HG02885 (cell line): ENCODE measurements around the gene MYNN.
"Not testable (repeated sequence)": the region's sequence is repeated elsewhere in the genome, so short reads cannot be mapped to it uniquely, and the experiment has no call there.

Experiments
- ATAC-seq: cut with Tn5 transposase; IDR thresholded peaks from one replicate; pipeline ENCODE4 v1.9.1; 2021; ENCODE audit warnings: mild to moderate bottlenecking; ENCODE audit not compliant: unreplicated experiment, poor library complexity

The MYNN gene

DNA sequence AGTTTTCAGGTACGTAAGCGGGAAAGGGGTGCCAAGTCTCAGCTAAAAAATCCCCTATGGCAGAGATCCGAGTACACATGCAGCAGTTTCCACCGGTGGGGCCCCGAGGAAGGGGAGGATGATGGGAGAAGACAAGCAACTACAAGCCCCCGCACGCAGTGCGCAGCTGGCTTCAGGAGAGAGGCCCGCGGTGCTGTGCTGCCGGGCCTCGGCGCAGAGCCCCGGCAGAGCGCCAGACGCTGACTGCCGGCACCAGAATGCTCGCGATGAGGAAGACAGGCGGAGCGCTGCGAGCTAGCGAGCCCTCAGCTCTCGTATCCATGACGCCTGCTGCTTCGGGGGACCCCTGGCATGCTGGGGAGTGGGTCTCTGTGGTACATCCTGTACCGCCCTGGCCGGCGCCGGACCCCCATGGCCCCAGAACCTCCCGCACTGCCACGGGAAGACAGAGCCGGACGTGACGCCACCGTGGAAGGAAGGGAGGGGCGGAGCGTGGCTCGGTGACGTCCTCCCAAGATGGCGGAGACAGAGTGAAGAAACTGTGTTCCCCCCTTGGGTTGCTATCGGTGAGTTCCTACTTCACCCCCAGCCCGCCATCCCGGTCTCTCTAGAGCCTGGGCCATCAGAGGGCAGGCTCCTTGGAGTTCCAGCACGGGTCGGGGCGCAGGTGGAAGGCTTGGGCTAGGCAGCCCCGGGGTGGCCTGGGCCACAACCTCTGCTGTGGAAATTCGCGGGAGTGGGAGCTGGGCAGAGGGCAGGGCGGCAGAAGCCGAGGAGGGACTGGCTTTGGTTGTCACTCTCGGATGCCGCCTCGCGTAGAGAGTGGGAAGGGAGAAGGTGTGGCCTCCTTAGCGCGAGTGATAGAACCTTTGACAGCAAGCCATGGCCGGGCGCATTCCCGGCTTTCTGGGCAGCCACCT, at the start of gene MYNN:
Gene MYNN (plus strand): TSS at position 500 of the 920 bp plus-strand sequence. CDS start 900 bp downstream, outside the sequence.
- peak; percentile 85 for ATAC-seq

DNA sequence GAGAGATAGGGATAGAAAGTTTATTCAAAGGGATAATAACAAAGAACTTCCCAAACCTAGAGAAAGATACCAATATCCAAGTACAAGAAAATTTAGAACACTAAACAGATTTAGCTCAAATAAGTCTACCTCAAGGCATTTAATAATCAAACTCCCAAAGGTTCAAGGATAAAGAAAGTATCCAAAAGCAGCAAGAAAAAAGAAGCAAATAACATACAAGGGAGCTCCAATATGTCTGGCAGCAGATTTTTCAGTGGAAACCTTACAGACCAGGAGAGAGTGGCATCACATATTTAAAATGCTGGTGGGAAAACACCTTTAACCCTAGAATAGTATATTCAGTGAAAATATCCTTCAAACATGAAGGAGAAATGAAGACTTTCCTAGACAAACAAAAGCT, 41.3 kb upstream of the MYNN start:
- not testable (repeated sequence) for ATAC-seq

DNA sequence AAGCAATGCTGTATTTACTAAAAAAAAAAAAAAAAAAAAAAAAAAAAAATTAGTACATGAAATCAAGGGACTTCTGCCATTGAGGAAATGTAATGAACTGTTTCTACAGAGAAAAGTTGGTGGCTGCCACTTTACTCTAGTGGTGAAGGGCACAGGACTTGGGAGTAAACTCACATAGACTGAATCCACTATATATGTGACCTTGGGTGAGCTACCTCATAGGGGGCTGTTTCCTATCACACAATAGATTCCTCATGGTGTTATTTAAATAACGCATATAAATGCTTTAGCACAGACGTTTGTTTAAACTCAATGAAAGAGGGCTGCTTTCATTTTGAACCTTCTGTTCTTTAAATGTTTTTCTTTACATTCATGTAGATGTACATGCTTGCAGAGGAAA, 34.1 kb upstream of the MYNN start:
- no peak for ATAC-seq

DNA sequence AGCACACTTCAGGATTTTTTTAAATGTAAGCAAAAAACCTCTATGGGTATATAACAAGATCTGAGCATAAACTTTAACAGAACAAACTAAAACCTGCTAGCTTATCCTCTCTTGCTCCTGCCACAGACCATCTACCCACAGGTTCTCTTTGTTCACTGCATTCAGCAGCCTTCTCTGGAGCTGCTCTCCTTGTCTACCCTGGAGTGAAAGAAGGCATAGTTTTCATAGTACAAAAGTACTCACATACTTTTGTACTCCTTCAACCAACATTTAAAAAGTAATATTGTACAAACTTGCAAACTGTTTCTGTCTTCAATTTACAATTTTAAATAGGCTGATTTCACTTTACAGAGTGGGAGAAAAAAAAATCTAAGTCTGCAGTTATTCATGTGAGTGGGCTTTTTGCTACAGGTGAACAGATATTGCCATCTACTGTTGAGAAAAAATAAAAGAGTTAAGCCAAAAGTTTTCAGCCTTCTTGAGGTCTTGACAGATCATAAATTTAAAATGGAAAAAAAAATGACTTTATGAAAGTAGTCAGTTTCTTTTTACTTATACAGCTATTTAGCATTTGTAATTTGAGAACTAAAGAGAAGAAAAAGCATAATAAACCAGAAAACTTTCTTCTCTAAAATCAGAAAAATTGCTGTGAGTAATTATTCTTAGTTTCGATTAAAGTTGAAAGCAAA, 28.7 kb upstream of the MYNN start:
- ATAC-seq, result no peak

DNA sequence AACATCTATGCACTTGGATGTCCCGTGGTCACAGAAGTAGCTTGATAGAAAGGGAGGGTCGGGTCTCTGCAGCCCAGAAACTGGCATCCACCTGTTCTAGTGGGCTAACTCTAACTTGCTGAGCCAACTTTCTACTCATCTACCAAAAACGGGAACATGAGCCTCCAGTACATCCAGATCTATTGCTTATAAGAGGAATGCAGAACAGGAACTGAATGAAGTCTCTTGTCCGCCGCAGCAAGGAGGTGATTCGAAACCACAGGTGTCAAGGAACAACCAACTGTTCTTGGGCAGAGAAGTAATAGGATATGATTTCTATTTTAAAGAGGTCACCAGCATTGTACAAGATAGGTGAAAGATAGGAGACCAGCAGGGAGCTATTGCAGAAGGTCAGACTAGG, 26.3 kb upstream of the MYNN start:
- no peak for ATAC-seq

DNA sequence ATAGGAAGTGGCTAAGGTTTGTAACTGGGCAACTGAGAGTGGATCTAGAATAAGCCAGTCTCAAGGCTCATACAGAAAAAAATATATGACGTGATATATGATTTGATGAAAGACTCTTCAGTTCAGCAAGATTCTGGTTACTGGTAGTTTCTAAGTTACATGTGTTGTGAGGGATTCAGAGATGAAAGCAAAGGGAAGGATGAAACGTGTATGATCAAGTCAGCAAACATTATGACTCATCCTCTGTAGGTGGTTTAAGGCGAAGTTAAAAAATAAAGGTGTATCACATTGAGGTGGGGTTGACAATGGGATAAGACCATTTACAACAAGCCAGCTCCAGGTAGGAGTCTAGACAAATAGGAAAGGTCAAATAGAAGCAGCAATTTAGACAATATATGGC, 24.5 kb upstream of the MYNN start:
- peak; percentile 40 for ATAC-seq

DNA sequence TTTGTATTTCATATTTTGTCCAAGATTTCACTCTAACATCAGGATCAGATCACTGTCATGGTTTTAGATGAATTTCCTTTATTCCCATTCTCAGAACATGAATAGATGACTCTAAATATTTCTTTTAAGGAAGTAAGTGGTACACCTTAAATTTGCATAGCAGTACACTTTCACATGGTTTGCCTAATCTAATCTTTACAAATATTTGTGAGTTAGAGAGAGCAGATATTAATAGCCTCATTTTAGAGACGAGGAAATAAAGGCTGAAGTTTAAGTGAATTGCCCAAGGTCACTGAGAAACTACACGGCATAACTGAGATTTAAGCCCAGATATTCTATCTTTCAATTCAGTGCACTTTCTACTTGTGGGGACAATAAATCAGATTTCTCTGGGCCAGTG, 22.5 kb upstream of the MYNN start:
- peak; percentile 39 for ATAC-seq

DNA sequence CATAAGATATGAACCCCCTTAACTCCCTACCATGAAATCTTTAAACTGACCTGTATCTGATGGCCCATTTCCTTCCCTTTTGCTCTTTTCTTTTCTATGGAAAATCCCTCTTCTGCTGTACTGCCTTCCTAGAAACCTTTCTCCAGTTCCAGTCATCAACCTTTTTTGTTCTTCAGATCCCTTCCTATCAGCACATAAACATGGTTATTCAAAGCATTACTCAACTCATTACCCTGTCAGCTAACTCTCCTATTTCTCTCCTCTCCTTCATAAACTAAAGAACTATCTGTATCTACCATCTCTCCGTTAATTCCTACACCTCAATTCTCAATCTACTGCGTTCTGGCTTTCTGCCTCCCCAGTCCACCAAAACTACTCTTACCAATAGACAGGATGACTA, 21.3 kb upstream of the MYNN start:
- no peak for ATAC-seq

DNA sequence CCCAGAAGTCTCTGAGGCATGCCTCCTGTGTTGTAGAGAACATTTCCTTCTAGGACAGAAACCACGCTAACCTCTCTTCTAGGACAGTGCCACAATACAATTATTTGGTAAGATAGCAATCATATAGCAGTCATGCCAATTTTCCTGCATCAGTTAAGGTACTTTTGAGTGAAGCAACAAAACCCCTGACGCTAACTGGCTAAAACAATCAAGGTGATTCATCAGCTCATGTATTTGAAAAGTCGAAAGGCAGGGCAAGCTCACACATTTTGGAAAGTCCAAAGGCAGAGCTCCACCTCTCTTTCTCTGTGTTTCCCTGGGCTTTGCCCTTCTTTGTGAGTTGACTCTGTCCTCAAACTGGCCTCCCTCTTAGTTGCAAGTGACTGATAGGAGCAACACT, 18.5 kb upstream of the MYNN start:
- no peak for ATAC-seq

DNA sequence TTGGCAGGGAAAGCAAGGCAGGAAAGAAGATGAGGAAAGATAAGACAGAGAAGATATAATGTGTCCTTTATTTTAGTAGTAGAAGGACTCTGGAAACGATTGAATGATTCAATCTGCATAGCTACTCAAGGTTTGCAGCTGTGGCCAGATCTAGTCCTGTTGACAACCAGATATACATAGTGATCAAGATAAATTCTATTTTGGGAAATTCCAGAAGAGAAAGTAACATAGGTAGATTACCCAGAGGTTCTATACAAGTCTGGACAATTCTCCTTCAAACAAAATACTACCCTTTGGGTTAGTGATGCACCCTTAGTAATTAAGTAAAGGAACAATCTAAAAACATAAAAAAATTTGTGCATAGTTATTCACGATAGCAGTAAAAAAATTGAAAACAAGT, 17.7 kb upstream of the MYNN start:
- no peak for ATAC-seq

DNA sequence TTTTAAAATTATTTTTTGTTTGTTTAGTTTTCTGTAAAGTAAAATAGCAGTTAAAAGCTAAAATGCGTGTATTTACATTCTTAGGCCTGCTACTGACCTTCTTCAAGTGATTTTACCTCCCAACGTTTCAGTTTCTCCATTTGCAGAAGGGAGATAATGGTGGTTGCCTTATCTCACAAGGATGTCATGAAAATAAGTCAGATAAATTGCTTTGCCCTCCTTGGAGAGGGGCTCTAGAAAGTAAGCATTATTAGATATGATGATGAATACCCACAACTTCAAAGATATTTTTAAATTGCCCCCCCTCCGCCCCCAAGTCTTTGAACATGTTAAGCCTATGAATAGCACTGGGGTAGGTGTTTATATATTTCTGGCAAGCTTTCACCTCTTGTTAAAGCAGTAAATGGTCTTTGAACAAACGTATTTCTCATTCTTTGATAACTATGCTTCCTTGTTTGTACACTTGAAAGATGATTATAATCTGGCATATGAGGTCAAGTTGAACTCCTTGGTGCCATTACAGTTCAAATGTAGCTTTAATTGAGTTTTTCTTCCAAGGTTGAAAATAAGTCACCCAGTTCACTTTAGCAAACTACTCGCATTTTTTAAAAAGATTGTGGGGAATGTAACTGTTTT, 14.7 kb upstream of the MYNN start:
- ATAC-seq, result no peak

DNA sequence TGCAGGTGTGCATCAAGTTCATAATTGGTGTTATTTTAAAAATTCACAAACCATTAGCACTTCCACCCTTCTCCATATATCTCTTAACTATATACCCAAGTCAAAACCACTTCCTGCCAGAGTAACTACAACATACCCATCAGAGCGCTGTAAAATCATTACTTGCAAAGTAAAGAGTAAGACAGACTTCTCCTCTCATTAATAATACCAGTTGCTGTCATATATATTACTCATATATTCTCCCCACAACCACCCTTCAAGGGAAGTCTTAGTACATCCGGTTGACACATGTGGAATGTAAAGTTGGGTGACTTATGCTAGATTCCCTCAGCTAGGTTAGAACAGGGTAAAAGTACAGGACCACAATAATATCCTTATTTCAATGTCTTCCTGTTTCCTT, 13.9 kb upstream of the MYNN start:
- peak; percentile 58 for ATAC-seq

DNA sequence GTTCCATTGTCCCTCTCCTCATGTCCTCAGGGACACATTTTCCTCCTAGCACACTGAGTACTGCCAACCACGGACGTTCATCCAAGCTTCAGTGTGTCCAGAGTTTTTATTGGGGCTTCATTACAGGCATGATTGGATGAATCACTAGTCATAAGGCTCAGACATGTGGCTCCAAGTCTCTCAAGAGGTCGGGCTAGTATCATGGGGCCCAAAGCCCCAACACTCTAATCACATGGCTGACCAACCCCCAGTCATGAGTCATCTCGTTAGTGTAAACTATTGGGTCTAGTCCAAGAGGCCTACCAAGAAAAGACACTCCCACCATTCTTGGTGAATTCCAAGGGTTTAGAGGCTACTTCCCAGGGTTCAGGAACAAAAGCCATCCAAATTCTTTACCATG, 12.7 kb upstream of the MYNN start:
- no peak for ATAC-seq

DNA sequence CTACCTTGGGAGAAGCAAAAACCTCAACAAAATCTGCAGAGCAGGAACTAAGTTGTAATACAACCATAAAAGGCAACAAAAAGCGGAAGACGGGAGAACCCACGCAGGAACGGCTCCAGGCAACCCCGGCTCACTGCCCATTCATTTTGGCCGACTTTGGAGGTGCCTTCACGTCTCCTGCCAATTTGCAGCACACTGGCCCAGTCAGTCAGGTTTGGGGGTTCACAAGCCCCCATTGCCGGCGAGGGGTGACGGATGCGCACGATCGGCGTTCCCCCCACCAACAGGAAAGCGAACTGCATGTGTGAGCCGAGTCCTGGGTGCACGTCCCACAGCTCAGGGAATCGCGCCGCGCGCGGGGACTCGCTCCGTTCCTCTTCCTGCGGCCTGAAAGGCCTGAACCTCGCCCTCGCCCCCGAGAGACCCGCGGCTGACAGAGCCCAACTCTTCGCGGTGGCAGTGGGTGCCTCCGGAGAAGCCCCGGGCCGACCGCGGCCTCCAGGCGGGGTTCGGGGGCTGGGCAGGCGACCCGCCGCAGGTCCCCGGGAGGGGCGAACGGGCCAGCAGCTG, 8.8 kb upstream of the MYNN start:
- ATAC-seq, result peak; percentile 46

DNA sequence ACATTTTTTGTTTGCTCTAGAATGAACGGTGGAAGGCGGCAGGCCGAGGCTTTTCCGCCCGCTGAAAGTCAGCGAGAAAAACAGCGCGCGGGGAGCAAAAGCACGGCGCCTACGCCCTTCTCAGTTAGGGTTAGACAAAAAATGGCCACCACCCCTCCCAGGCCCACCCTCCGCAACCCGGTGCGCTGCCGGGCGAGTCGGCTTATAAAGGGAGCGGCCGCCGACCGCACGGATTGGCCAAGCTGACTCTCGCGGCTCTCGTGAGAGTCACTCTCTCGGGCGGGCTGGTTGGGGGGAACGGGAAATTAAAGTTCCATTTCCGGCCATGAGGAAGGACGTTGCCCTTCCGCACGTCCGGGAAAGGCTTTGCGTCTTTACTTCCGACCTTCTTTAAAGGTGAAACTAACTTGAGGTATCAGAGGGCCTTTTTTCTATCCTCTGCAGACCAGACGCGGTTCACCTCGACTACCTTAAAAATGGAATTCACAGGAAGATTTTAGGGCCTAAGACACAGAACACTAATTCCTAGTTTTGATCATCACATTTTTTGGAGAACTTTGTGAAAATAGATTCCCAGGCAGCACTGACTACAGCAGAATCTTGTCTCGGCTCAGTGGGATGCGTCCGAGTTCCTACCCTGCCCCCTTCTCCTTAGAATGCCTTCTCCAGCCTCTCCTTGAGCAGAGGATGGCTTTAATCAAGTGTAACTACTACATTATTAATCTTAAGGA, 8.1 kb upstream of the MYNN start, which contains the start of gene TERC:
Gene TERC (minus strand): TSS at position 179 of the 731 bp plus-strand sequence.
- peak; percentile 73 for ATAC-seq

DNA sequence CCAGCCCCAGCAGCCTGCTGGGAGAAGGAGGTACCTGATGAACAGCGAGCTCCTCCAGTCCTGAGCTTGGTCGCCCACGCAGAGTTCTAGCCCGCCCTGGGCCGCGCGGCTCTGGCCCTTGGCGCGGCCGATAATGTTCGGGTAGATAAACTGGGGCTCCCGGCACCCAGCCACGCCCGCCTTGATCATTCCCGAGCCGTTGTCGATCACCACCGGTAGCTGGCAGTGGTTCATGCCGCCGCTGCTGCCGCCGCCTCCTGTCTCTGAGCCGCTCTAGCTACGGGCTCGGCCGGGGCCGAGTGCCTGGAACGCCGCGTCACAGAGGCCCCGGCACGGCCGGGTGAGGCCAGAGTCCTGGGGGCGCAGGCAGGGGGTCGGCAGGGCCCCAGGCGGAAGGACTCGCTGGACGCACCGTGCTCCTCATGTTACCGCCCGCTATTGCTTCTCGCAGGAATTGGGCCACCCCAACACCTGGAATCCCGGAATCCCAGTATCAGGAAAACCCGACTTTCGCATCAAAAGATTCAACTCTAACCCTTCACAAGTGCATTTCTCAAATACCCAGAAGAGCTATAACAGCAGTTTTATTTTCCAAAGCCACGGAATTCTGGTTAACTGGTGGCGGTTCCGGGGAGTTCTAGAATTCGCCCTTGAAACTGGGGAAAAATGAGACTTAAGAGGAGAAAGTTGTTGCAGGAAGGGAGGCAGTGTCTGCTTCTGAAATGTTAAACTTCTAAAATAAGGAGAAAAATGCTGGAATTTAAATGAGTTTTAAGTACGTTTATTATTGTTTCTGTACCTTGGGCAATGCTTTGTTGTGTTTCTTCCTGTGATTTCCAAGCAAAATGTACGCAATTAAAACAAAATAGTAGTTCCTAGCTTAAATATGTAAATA, 3.7 kb upstream of the MYNN start, which contains the start of gene ACTRT3:
Gene ACTRT3 (minus strand): TSS at position 275 of the 895 bp plus-strand sequence. CDS start 41 bp downstream, at position 234.
- ATAC-seq, result peak; percentile 29

DNA sequence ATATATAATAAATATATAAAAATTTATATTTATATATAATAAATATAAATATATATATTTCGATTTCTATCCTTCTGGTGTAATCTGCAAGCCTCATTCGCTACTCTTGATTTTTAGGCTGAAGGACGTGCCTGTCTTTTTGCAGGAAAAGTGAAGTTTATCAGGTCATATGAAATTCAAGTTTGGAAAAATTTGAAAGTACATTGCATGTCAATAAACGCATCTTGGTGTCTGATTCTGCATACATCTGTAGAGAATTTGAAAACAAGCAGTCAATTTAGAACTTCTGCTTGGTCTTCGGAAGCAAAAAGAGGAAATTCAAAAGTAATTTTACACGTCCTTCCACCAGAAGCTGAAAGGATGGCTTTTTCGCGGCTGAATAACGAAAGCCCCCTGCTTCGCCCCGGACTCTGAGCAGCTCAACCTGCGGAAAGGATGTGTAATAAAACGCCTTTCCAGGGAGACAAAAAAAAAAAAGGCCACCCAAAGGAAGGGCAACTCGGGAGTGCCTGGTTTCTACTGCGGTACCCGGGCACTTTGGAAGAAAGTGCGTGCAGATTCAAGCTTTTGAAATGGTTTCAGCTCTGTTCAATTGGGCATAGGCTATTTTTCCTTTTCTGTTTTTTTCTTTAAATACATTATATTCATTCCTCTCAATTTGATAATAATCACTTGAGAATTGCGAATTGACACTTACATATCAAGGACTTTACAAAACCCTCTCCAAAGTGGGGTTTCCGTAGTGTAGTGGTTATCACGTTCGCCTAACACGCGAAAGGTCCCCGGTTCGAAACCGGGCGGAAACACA, 1.5 kb upstream of the MYNN start:
- peak; percentile 14 for ATAC-seq

DNA sequence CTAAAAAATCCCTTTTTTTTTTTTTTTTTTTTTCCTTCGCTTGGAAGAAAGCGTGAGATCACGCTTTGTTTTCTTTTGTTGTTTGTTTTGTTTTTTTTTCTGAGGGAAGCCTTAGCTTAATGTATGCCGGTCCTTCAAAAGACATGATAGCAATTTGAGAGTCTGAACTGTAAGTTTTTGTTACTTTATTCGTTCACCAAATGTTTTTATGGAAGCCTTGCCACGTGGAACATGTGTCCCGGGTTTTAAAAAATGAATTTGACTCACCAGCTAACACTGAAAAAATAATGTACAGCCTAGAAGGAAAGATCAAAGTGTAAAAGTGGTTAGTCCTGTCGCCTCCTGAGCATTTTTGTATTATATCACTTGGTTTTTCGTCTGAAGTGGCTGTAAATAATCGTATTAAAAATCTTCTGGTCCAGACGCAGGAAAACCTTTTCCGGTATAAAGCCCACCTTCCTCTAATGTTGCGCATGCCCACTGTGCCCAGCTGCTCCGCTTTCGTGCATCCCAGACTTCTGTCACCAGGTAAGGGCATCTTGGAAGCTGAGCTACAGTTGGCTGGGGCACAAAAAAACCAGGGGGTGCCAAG, 795 bp upstream of the MYNN start:
- peak; percentile 18 for ATAC-seq
